Fibroblast of mammary gland (primary cell): Measurements from ENCODE around the gene BICC1.
A peak's percentile ranks its signal among the peaks of the same experiment; 100 is the strongest.

Experiments used
- DNase-seq: peaks from one replicate; pipeline ENCODE4 v3.0.0-alpha.2; 2010; ENCODE audit warnings: low read depth
- H3K4me3 ChIP-seq: 2 replicates; pipeline ENCODE4 v1.5.1; 2011; ENCODE audit warnings: low read depth, mild to moderate bottlenecking, low read length, moderate library complexity; ENCODE audit not compliant: control insufficient read depth
- CTCF ChIP-seq: conservative IDR thresholded peaks from 2 replicates; pipeline ENCODE4 v1.5.1; 2011; ENCODE audit warnings: low read depth, low read length, inconsistent platforms; ENCODE audit not compliant: control insufficient read depth, insufficient read depth

The BICC1 gene

GRCh38 chr10:58667658-58668310 lies 155.1 kb downstream of the BICC1 start:
- peak; percentile 52 for DNase-seq
- TF ChIP-seq CTCF = no peak
- H3K4me3 ChIP-seq = no peak overlapping the region

GRCh38 chr10:58672845-58673244 lies 160.2 kb downstream of the BICC1 start:
- no peak overlapping the region for H3K4me3 ChIP-seq
- DNase-seq = peak; percentile 74
- TF ChIP-seq CTCF = no peak

DNA sequence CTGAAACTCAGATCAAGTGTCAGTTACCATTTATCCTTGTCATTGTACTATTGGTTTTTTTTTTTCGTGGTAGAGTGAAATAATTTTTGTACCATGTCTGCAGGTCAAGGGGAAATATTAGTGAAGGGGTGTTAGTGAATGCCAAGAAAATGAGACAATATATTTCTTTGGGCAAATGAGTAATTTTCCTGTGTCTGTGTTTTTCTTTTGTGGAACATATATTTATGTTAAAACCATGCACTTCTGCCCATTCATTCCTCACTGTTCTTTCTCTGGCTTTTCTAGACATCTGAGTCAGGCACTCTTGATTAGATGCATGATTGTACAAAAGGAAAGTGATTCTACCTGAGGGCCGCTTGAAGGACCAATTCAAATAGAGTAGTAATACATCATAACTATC lies 161.6 kb downstream of the BICC1 start:
- TF ChIP-seq CTCF = no peak
- DNase-seq = no peak
- H3K4me3 ChIP-seq = no peak overlapping the region

DNA sequence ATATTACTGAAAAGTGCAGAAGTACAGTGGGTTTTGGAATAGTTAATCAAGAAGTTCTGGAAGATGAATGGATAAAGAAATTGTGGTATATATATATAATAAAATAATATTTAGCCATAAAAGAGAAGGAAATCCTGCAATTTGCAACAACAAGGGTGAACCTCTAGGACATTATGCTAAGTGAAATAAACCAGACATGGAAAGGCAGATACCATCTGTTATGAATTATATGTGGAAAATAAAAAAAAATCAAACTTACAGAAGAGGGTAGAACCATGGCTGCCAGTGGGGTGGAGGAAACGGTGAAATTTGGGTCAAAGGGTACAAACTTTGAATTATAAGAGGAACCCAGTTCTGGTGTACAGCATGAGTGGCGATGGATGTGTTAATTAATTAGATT lies 162.6 kb downstream of the BICC1 start:
- TF ChIP-seq CTCF = no peak
- no peak overlapping the region for H3K4me3 ChIP-seq

DNA sequence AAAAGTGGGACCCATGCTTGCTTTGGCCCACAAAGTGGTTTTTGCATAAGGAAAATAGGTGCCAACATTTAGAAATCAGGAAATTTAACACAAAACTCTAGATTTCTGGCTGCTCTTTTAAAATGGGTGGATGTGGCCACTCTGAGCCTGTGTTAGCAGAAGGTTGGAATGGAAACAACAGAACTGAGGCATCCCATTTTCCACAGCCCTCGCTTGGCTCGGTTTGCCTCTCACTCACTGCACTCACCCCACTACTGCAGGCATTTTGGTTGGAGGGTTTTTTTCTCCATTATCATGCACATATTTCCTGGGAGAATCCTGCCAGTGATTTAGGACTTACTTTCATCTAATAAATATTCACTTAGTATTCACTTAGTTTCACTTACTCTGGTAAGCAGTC lies 178.9 kb downstream of the BICC1 start:
- no peak overlapping the region for H3K4me3 ChIP-seq
- no peak for TF ChIP-seq CTCF
- no peak for DNase-seq

More for the DNA sequence above, 162.6 kb downstream of the BICC1 start:
- no peak for DNase-seq

DNA sequence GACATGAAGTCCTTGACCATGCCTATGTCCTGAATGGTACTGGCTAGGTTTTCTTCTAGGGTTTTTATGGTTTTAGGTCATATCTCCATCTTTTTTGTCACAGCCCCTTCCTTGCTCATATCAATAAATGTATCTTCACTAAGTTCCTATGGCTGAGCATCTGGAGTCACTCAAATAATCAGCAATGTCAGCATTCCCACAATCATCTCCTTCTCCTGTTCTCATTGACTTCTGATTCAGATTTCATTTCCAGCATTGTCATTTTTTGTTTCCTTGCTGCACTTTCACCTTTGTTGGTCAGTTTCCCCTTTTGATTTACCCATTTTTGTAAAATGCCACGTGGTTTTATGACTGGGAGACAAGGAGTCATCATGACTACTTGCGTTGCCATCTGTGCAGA lies 181.2 kb downstream of the BICC1 start:
- DNase-seq = no peak
- H3K4me3 ChIP-seq = no peak overlapping the region
- TF ChIP-seq CTCF = no peak

DNA sequence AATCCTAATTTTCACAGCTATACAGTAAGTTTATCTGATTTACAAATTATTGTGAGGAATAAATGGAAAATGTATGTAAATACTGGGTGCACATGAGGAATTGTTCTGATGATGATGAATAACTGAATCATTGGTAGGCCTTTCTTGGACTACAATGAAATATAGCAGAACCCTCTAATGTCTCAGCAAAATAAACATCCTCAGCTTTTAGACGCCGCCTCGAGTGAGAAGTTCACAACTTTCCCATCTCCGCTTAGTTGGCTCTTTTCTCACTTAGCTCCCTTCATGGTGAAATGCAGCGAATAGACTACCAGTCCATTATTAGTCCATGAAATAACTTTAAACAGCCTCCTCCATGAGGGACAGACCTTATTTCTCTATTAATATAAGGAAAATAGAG lies 182.3 kb downstream of the BICC1 start:
- H3K4me3 ChIP-seq = no peak overlapping the region
- peak; percentile 53 for DNase-seq
- TF ChIP-seq CTCF = no peak
